Measurements from ENCODE around the gene ANKLE1. TPM values are rescaled to one million over a fixed set of nuclear protein-coding genes. Genes with fewer than 3 reads are reported as not detected.
"Not testable (repeated sequence)": the region's sequence is repeated elsewhere in the genome, so short reads cannot be mapped to it uniquely, and the experiment has no call there.

The ANKLE1 gene
- total RNA-seq, 1 donor from 2014 or later = 0.53 TPM

GRCh38 chr19:17294051-17294891 lies 12.6 kb downstream of the ANKLE1 start:
- Histone ChIP-seq H3K36me3 (ENCODE audit: control insufficient read depth, insufficient read depth, low read length) (peaks cover 2% of the 10 kb centered on the region), H3K4me3 (ENCODE audit: low read depth, low read length) (no peak overlapping the region), H3K27me3 (ENCODE audit: control insufficient read depth, insufficient read depth, low read length) (no peaks in the 10 kb centered on the region)
- FAIRE-seq = no peak
- no peak for DNase-seq (ENCODE audit: low read depth)
- TF ChIP-seq CTCF (IDR thresholded peaks at IDR 0.05; ENCODE audit: insufficient read depth, low read length, severe bottlenecking) = no peak

DNA sequence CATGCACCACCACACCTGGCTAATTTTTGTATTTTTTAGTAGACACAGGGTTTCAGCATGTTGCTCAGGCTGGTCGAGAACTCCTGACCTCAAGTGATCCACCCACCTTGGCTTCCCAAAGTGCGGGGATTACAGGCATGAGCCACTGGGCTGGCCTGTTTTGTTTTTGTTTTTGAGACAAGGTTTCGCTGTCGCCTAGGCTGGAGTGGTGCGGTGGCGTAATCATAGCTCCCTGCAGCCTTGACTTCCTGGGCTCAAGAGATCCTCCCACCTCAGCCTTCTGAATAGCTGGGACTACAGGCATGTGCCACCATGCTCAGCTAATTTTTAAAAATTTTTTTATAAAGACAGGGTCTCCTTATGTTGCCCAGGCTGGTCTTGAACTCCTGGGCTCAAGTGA lies 13.8 kb downstream of the ANKLE1 start:
- FAIRE-seq; DNase-seq (ENCODE audit: low read depth); H3K4me3 ChIP-seq (ENCODE audit: low read depth, low read length); H3K36me3 ChIP-seq (ENCODE audit: control insufficient read depth, insufficient read depth, low read length); H3K27me3 ChIP-seq (ENCODE audit: control insufficient read depth, insufficient read depth, low read length): not testable (repeated sequence)

- TF ChIP-seq CTCF (IDR thresholded peaks at IDR 0.05; ENCODE audit: insufficient read depth, low read length, severe bottlenecking) = peak; percentile 23
- DNase-seq (ENCODE audit: low read depth) = peak; percentile 65
- no peak overlapping the region for H3K4me3 ChIP-seq (ENCODE audit: low read depth, low read length)
- no peak for FAIRE-seq
- H3K36me3 ChIP-seq (ENCODE audit: control insufficient read depth, insufficient read depth, low read length) = peaks cover 2% of the 10 kb centered on the region
- H3K27me3 ChIP-seq (ENCODE audit: control insufficient read depth, insufficient read depth, low read length) = no peaks in the 10 kb centered on the region
Measured at GRCh38 chr19:17296273-17296672, 14.6 kb downstream of the ANKLE1 start.

- no peak for TF ChIP-seq CTCF (IDR thresholded peaks at IDR 0.05; ENCODE audit: insufficient read depth, low read length, severe bottlenecking)
- DNase-seq (ENCODE audit: low read depth) (peak; percentile 82), FAIRE-seq (no peak)
Measured at GRCh38 chr19:17296976-17297375, 15.3 kb downstream of the ANKLE1 start.

GRCh38 chr19:17300992-17301619 lies 19.4 kb downstream of the ANKLE1 start:
- H3K36me3 ChIP-seq (ENCODE audit: control insufficient read depth, insufficient read depth, low read length) = no peaks in the 10 kb centered on the region
- H3K27me3 ChIP-seq (ENCODE audit: control insufficient read depth, insufficient read depth, low read length) = no peaks in the 10 kb centered on the region
- H3K4me3 ChIP-seq (ENCODE audit: low read depth, low read length) = no peak overlapping the region
- no peak for DNase-seq (ENCODE audit: low read depth)
- FAIRE-seq = no peak
- no peak for TF ChIP-seq CTCF (IDR thresholded peaks at IDR 0.05; ENCODE audit: insufficient read depth, low read length, severe bottlenecking)

More at GRCh38 chr19:17296976-17297375, 15.3 kb downstream of the ANKLE1 start:
- no peak overlapping the region for H3K4me3 ChIP-seq (ENCODE audit: low read depth, low read length)
- no peaks in the 10 kb centered on the region for H3K27me3 ChIP-seq (ENCODE audit: control insufficient read depth, insufficient read depth, low read length)
- H3K36me3 ChIP-seq (ENCODE audit: control insufficient read depth, insufficient read depth, low read length) = peaks cover 2% of the 10 kb centered on the region

- DNase-seq (ENCODE audit: low read depth) (peak; percentile 20), FAIRE-seq (no peak)
- H3K36me3 ChIP-seq (ENCODE audit: control insufficient read depth, insufficient read depth, low read length) = no peaks in the 10 kb centered on the region
- H3K27me3 ChIP-seq (ENCODE audit: control insufficient read depth, insufficient read depth, low read length) = no peaks in the 10 kb centered on the region
- no peak for TF ChIP-seq CTCF (IDR thresholded peaks at IDR 0.05; ENCODE audit: insufficient read depth, low read length, severe bottlenecking)
- peak overlapping the region; percentile 70 for H3K4me3 ChIP-seq (ENCODE audit: low read depth, low read length)
Measured at GRCh38 chr19:17302391-17303166, 20.9 kb downstream of the ANKLE1 start.
